Stimulated activated CD8-positive, alpha-beta memory T cell treated with anti-CD3 and anti-CD28 coated beads, Interleukin-12 subunit alpha, Interleukin-12 subunit beta, amount 100 ng/mL, for 24 hours (primary cell): ENCODE data around the gene MARVELD3.
"Not testable (repeated sequence)": the region's sequence is repeated elsewhere in the genome, so short reads cannot be mapped to it uniquely, and the experiment has no call there.

Source experiments
- DNase-seq: peaks from one replicate; pipeline ENCODE4 v3.0.0-alpha.2; 2020; ENCODE audit errors: extremely low read depth

Gene MARVELD3

GRCh38 chr16:71671165-71671564, 45.2 kb downstream of the MARVELD3 start:
- no peak for DNase-seq

- no peak for DNase-seq
Measured at GRCh38 chr16:71672125-71672524, 46.1 kb downstream of the MARVELD3 start.

GRCh38 chr16:71672803-71673581, 47.0 kb downstream of the MARVELD3 start:
- no peak for DNase-seq

GRCh38 chr16:71673582-71673973, 47.6 kb downstream of the MARVELD3 start:
- no peak for DNase-seq

GRCh38 chr16:71674229-71674628, 48.2 kb downstream of the MARVELD3 start:
- no peak for DNase-seq

GRCh38 chr16:71675380-71675779, 49.4 kb downstream of the MARVELD3 start:
- DNase-seq: no peak

- no peak for DNase-seq
Measured at GRCh38 chr16:71676236-71676635, 50.3 kb downstream of the MARVELD3 start.

GRCh38 chr16:71681360-71681759, 55.4 kb downstream of the MARVELD3 start:
- no peak for DNase-seq

- not testable (repeated sequence) for DNase-seq
Measured at GRCh38 chr16:71684280-71684679, 58.3 kb downstream of the MARVELD3 start.
